ENCODE results near the gene NES. TPM values are rescaled to one million over a fixed set of nuclear protein-coding genes. Genes with fewer than 3 reads are reported as not detected.

Gene NES
- polyA plus RNA-seq, 3 donors: not detected

DNA sequence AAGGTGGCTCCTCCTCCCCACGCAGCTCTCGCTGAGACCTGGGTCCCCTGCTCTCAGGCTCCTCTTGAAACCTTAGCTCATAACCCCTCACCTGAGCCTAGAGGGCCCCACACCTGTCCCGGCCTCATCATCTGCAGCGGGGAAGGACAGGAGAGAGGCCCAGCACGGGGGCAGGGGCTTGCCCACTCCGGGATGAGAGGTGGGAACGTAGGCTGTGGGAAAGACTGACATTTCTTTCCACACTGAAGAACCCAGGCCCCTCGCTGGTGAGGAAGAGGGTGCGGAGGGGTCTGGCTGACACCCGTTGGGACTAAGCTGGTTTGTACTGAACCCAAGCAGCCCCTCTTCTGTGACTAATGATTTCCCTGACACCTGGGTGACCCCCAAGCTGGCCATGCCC lies 14.0 kb upstream of the NES start:
- no peaks in the 10 kb centered on the region for H3K36me3 ChIP-seq (replicated peaks in 1 of 2; ENCODE audit: control insufficient read depth in 1 of 2, insufficient read depth in 2 of 2, low read length in 2 of 2)
- peak overlapping the region in 1 of 2 donors; percentile 76 for H3K4me3 Mint-ChIP-seq
- peaks cover 0 to 2% of the 10 kb centered on the region in 2 donors for H3K36me3 Mint-ChIP-seq
- 59% methylated on average over 6 of the region's 10 CpGs for WGBS (ENCODE audit: insufficient coverage)
- H3K9ac ChIP-seq (ENCODE audit: insufficient read depth, low read length, poor library complexity, severe bottlenecking): no peak overlapping the region
- H3K27ac Mint-ChIP-seq: no peak overlapping the region
- no peaks in the 10 kb centered on the region for H4K20me1 ChIP-seq (ENCODE audit: insufficient read depth, low read length)
- peaks cover 61 to 78% (median 73%) of the 10 kb centered on the region in 3 donors for H3K27me3 Mint-ChIP-seq (ENCODE audit: low read depth in 3 of 3)
- TF ChIP-seq, protein P1, sequence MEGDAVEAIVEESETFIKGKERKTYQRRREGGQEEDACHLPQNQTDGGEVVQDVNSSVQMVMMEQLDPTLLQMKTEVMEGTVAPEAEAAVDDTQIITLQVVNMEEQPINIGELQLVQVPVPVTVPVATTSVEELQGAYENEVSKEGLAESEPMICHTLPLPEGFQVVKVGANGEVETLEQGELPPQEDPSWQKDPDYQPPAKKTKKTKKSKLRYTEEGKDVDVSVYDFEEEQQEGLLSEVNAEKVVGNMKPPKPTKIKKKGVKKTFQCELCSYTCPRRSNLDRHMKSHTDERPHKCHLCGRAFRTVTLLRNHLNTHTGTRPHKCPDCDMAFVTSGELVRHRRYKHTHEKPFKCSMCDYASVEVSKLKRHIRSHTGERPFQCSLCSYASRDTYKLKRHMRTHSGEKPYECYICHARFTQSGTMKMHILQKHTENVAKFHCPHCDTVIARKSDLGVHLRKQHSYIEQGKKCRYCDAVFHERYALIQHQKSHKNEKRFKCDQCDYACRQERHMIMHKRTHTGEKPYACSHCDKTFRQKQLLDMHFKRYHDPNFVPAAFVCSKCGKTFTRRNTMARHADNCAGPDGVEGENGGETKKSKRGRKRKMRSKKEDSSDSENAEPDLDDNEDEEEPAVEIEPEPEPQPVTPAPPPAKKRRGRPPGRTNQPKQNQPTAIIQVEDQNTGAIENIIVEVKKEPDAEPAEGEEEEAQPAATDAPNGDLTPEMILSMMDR (IDR thresholded peaks at IDR 0.05): no peak
- intact Hi-C loops (cut with micrococcal nuclease): loop anchor here (10.0 kb wide), 2 partner anchors 164 to 194 kb away; partner anchors contain the start of gene INSRR (in 1 of the 2)
- peaks cover 2 to 10% of the 10 kb centered on the region in 2 donors for H3K4me1 ChIP-seq (ENCODE audit: control insufficient read depth in 1 of 2, insufficient read depth in 2 of 2, low read length in 2 of 2)
- H2AFZ ChIP-seq (ENCODE audit: insufficient read depth, low read depth, low read length, poor library complexity, severe bottlenecking): no peak overlapping the region
- no peak overlapping the region for H3K4me3 ChIP-seq (replicated peaks in 1 of 3; ENCODE audit: low read depth in 2 of 3, low read length in 3 of 3)
- peaks cover 0 to 15% (median 7%) of the 10 kb centered on the region in 7 donors for H3K9me3 Mint-ChIP-seq
- H3K27ac ChIP-seq (ENCODE audit: low read depth in 1 of 2, low read length in 2 of 2): no peak overlapping the region
- no peaks in the 10 kb centered on the region for H3K79me2 ChIP-seq (ENCODE audit: insufficient read depth, low read length)
- no peak overlapping the region for H3K4me2 ChIP-seq (replicated peaks; ENCODE audit: extremely low read depth, low read length, poor library complexity, severe bottlenecking)
- peaks cover 0 to 11% of the 10 kb centered on the region in 2 donors for H3K9me3 ChIP-seq (replicated peaks in 1 of 2; ENCODE audit: control insufficient read depth in 1 of 2, insufficient read depth in 1 of 2, low read length in 2 of 2)
- H3K27me3 ChIP-seq (ENCODE audit: control insufficient read depth in 2 of 2, insufficient read depth in 2 of 2, low read length in 2 of 2): peaks cover 33 to 61% of the 10 kb centered on the region in 2 donors
- DNase-seq: no peak
- H3K4me1 Mint-ChIP-seq: peaks cover 24% of the 10 kb centered on the region

DNA sequence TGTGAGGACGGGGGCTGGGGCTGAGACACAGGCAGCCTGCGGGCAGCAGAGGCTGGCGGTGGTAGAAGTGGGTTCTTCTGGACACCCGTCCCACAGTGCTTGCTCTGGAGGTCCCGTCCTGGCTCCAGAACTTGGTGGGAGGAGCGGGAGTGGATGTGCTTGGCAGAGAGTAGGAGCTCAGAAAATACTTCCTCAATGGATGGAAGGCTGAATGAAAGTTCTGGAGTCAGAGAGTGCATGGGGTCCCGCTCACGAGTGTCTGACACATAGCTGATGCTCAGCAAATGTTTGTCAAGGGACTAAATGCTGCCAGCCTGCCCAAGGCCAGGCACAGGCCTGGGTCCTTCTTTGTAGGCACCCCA lies 13.4 kb upstream of the NES start:
- peaks cover 2 to 10% of the 10 kb centered on the region in 2 donors for H3K4me1 ChIP-seq (ENCODE audit: control insufficient read depth in 1 of 2, insufficient read depth in 2 of 2, low read length in 2 of 2)
- H3K27me3 ChIP-seq (ENCODE audit: control insufficient read depth in 2 of 2, insufficient read depth in 2 of 2, low read length in 2 of 2): peaks cover 33 to 61% of the 10 kb centered on the region in 2 donors
- no peaks in the 10 kb centered on the region for H3K79me2 ChIP-seq (ENCODE audit: insufficient read depth, low read length)
- TF ChIP-seq, protein P1 (IDR thresholded peaks at IDR 0.05): no peak
- no peak overlapping the region for H3K4me3 ChIP-seq (replicated peaks in 1 of 3; ENCODE audit: low read depth in 2 of 3, low read length in 3 of 3)
- H3K27ac ChIP-seq (ENCODE audit: low read depth in 1 of 2, low read length in 2 of 2): no peak overlapping the region
- peaks cover 0 to 2% of the 10 kb centered on the region in 2 donors for H3K36me3 Mint-ChIP-seq
- 59% methylated on average over 8 of the region's 8 CpGs for WGBS (ENCODE audit: insufficient coverage)
- no peak for DNase-seq
- peaks cover 63 to 79% (median 76%) of the 10 kb centered on the region in 3 donors for H3K27me3 Mint-ChIP-seq (ENCODE audit: low read depth in 3 of 3)
- no peak overlapping the region for H3K27ac Mint-ChIP-seq
- no peak overlapping the region for H3K4me2 ChIP-seq (replicated peaks; ENCODE audit: extremely low read depth, low read length, poor library complexity, severe bottlenecking)
- H2AFZ ChIP-seq (ENCODE audit: insufficient read depth, low read depth, low read length, poor library complexity, severe bottlenecking): no peak overlapping the region
- H3K9me3 Mint-ChIP-seq: peaks cover 0 to 15% (median 7%) of the 10 kb centered on the region in 7 donors
- peak overlapping the region in 1 of 2 donors; percentile 91 for H3K4me3 Mint-ChIP-seq
- intact Hi-C loops (cut with micrococcal nuclease): loop anchor here (10.0 kb wide), 2 partner anchors 164 to 194 kb away; partner anchors contain the start of gene INSRR (in 1 of the 2)
- peaks cover 24% of the 10 kb centered on the region for H3K4me1 Mint-ChIP-seq
- H4K20me1 ChIP-seq (ENCODE audit: insufficient read depth, low read length): no peaks in the 10 kb centered on the region
- no peak overlapping the region for H3K9ac ChIP-seq (ENCODE audit: insufficient read depth, low read length, poor library complexity, severe bottlenecking)
- H3K9me3 ChIP-seq (replicated peaks in 1 of 2; ENCODE audit: control insufficient read depth in 1 of 2, insufficient read depth in 1 of 2, low read length in 2 of 2): peaks cover 0 to 11% of the 10 kb centered on the region in 2 donors
- H3K36me3 ChIP-seq (replicated peaks in 1 of 2; ENCODE audit: control insufficient read depth in 1 of 2, insufficient read depth in 2 of 2, low read length in 2 of 2): no peaks in the 10 kb centered on the region
